Measurements from ENCODE around the gene SMARCC1. TPM values are rescaled to one million over a fixed set of nuclear protein-coding genes. Genes with fewer than 3 reads are reported as not detected.
A peak's percentile ranks its signal among the peaks of the same experiment; 100 is the strongest.
"Not testable (repeated sequence)": the region's sequence is repeated elsewhere in the genome, so short reads cannot be mapped to it uniquely, and the experiment has no call there.

Gene SMARCC1
- total RNA-seq, 2 donors from 2014 or later = 98.0 to 118 TPM

- no peaks in the 10 kb centered on the region for H3K27me3 Mint-ChIP-seq (ENCODE audit: low read depth)
- DNase-seq (no peak), ATAC-seq (replicated peaks in 1 of 2) (no peak)
- no peaks in the 10 kb centered on the region for H3K4me1 Mint-ChIP-seq (ENCODE audit: low read depth)
- H3K4me3 Mint-ChIP-seq = no peak overlapping the region
- peaks cover 9 to 12% of the 10 kb centered on the region in 2 donors for H3K36me3 Mint-ChIP-seq (ENCODE audit: insufficient read depth in 2 of 2)
- no peak overlapping the region for H3K27ac Mint-ChIP-seq
- peaks cover 0 to 1% of the 10 kb centered on the region in 2 donors for H3K9me3 Mint-ChIP-seq
These were observed 29.0 kb downstream of the SMARCC1 start for GRCh38 chr3:47752716-47753115.

GRCh38 chr3:47750811-47751354 lies 30.8 kb downstream of the SMARCC1 start:
- not testable (repeated sequence) for H3K4me3 Mint-ChIP-seq; H3K27me3 Mint-ChIP-seq (ENCODE audit: low read depth); ATAC-seq (replicated peaks in 1 of 2); DNase-seq; H3K27ac Mint-ChIP-seq; H3K9me3 Mint-ChIP-seq; H3K4me1 Mint-ChIP-seq (ENCODE audit: low read depth); H3K36me3 Mint-ChIP-seq (ENCODE audit: insufficient read depth in 2 of 2)

GRCh38 chr3:47747558-47747957 lies 34.1 kb downstream of the SMARCC1 start:
- H3K36me3 Mint-ChIP-seq (ENCODE audit: insufficient read depth in 2 of 2) = peaks cover 7 to 16% of the 10 kb centered on the region in 2 donors
- H3K4me1 Mint-ChIP-seq (ENCODE audit: low read depth) = peaks cover 5% of the 10 kb centered on the region
- DNase-seq (no peak), ATAC-seq (replicated peaks in 1 of 2) (no peak)
- H3K9me3 Mint-ChIP-seq = peaks cover 0 to 1% of the 10 kb centered on the region in 2 donors
- no peak overlapping the region for H3K4me3 Mint-ChIP-seq
- H3K27me3 Mint-ChIP-seq (ENCODE audit: low read depth) = no peaks in the 10 kb centered on the region
- no peak overlapping the region for H3K27ac Mint-ChIP-seq

- H3K9me3 Mint-ChIP-seq = peaks cover 0 to 1% of the 10 kb centered on the region in 2 donors
- H3K27me3 Mint-ChIP-seq (ENCODE audit: low read depth) = no peaks in the 10 kb centered on the region
- no peak overlapping the region for H3K27ac Mint-ChIP-seq
- H3K4me1 Mint-ChIP-seq (ENCODE audit: low read depth) = peaks cover 15% of the 10 kb centered on the region
- ATAC-seq (replicated peaks in 1 of 2) (no peak), DNase-seq (no peak)
- H3K36me3 Mint-ChIP-seq (ENCODE audit: insufficient read depth in 2 of 2) = peaks cover 7 to 22% of the 10 kb centered on the region in 2 donors
- no peak overlapping the region for H3K4me3 Mint-ChIP-seq
These were observed 35.4 kb downstream of the SMARCC1 start for GRCh38 chr3:47746264-47746663.

- peaks cover 21% of the 10 kb centered on the region for H3K4me1 Mint-ChIP-seq (ENCODE audit: low read depth)
- H3K36me3 Mint-ChIP-seq (ENCODE audit: insufficient read depth in 2 of 2) = peaks cover 4 to 22% of the 10 kb centered on the region in 2 donors
- H3K27ac Mint-ChIP-seq = no peak overlapping the region
- DNase-seq = no peak
- H3K9me3 Mint-ChIP-seq = no peaks in the 10 kb centered on the region
- H3K4me3 Mint-ChIP-seq = no peak overlapping the region
- no peak for ATAC-seq (replicated peaks in 1 of 2)
- no peaks in the 10 kb centered on the region for H3K27me3 Mint-ChIP-seq (ENCODE audit: low read depth)
These were observed 37.8 kb downstream of the SMARCC1 start for GRCh38 chr3:47743855-47744254.

GRCh38 chr3:47743352-47743751 lies 38.3 kb downstream of the SMARCC1 start:
- Mint-ChIP-seq H3K36me3 (ENCODE audit: insufficient read depth in 2 of 2) (peaks cover 4 to 22% of the 10 kb centered on the region in 2 donors), H3K4me1 (ENCODE audit: low read depth) (peaks cover 21% of the 10 kb centered on the region)
- H3K27ac Mint-ChIP-seq; DNase-seq; H3K9me3 Mint-ChIP-seq; ATAC-seq (replicated peaks in 1 of 2); H3K27me3 Mint-ChIP-seq (ENCODE audit: low read depth); H3K4me3 Mint-ChIP-seq: not testable (repeated sequence)

GRCh38 chr3:47741925-47742324 lies 39.8 kb downstream of the SMARCC1 start:
- H3K4me3 Mint-ChIP-seq = no peak overlapping the region
- DNase-seq = no peak
- no peaks in the 10 kb centered on the region for H3K9me3 Mint-ChIP-seq
- H3K27me3 Mint-ChIP-seq (ENCODE audit: low read depth) = no peaks in the 10 kb centered on the region
- ATAC-seq (replicated peaks in 1 of 2) = no peak
- peak overlapping the region; percentile 20 for H3K27ac Mint-ChIP-seq
- peaks cover 21% of the 10 kb centered on the region for H3K4me1 Mint-ChIP-seq (ENCODE audit: low read depth)
- peaks cover 4 to 24% of the 10 kb centered on the region in 2 donors for H3K36me3 Mint-ChIP-seq (ENCODE audit: insufficient read depth in 2 of 2)

- peak overlapping the region; percentile 76 for H3K27ac Mint-ChIP-seq
- H3K4me3 Mint-ChIP-seq = no peak overlapping the region
- H3K9me3 Mint-ChIP-seq = no peaks in the 10 kb centered on the region
- ATAC-seq (replicated peaks in 1 of 2) (no peak), DNase-seq (no peak)
- H3K36me3 Mint-ChIP-seq (ENCODE audit: insufficient read depth in 2 of 2) = peaks cover 9 to 34% of the 10 kb centered on the region in 2 donors
- no peaks in the 10 kb centered on the region for H3K27me3 Mint-ChIP-seq (ENCODE audit: low read depth)
- peaks cover 6% of the 10 kb centered on the region for H3K4me1 Mint-ChIP-seq (ENCODE audit: low read depth)
These were observed 49.5 kb downstream of the SMARCC1 start for GRCh38 chr3:47732143-47732542.

- H3K4me1 Mint-ChIP-seq (ENCODE audit: low read depth) = peaks cover 6% of the 10 kb centered on the region
- ATAC-seq (replicated peaks in 1 of 2) (no peak), DNase-seq (no peak)
- H3K36me3 Mint-ChIP-seq (ENCODE audit: insufficient read depth in 2 of 2) = peaks cover 9 to 37% of the 10 kb centered on the region in 2 donors
- no peak overlapping the region for H3K4me3 Mint-ChIP-seq
- H3K9me3 Mint-ChIP-seq = no peaks in the 10 kb centered on the region
- no peaks in the 10 kb centered on the region for H3K27me3 Mint-ChIP-seq (ENCODE audit: low read depth)
- H3K27ac Mint-ChIP-seq = no peak overlapping the region
These were observed 50.6 kb downstream of the SMARCC1 start for GRCh38 chr3:47731061-47731460.

GRCh38 chr3:47722859-47723258 lies 58.8 kb downstream of the SMARCC1 start:
- Mint-ChIP-seq H3K27me3 (ENCODE audit: low read depth) (no peaks in the 10 kb centered on the region), H3K27ac (no peak overlapping the region), H3K4me1 (ENCODE audit: low read depth) (peaks cover 7% of the 10 kb centered on the region), H3K36me3 (ENCODE audit: insufficient read depth in 2 of 2) (peaks cover 0 to 14% of the 10 kb centered on the region in 2 donors), H3K9me3 (no peaks in the 10 kb centered on the region), H3K4me3 (no peak overlapping the region)
- ATAC-seq (replicated peaks in 1 of 2) = no peak
- no peak for DNase-seq

- H3K4me3 Mint-ChIP-seq; H3K9me3 Mint-ChIP-seq; ATAC-seq (replicated peaks in 1 of 2); H3K4me1 Mint-ChIP-seq (ENCODE audit: low read depth); DNase-seq; H3K27ac Mint-ChIP-seq; H3K27me3 Mint-ChIP-seq (ENCODE audit: low read depth): not testable (repeated sequence)
- H3K36me3 Mint-ChIP-seq (ENCODE audit: insufficient read depth in 2 of 2) = peaks cover 2 to 25% of the 10 kb centered on the region in 2 donors
These were observed 64.2 kb downstream of the SMARCC1 start for GRCh38 chr3:47717448-47717847.

- ATAC-seq (replicated peaks in 1 of 2) = no peak
These were observed 65.0 kb downstream of the SMARCC1 start for GRCh38 chr3:47716656-47717055.

GRCh38 chr3:47715928-47716327 lies 65.8 kb downstream of the SMARCC1 start:
- Mint-ChIP-seq H3K4me1 (ENCODE audit: low read depth) (no peaks in the 10 kb centered on the region), H3K27ac (peak overlapping the region; percentile 26), H3K27me3 (ENCODE audit: low read depth) (no peaks in the 10 kb centered on the region), H3K36me3 (ENCODE audit: insufficient read depth in 2 of 2) (peaks cover 2 to 27% of the 10 kb centered on the region in 2 donors), H3K9me3 (no peaks in the 10 kb centered on the region), H3K4me3 (no peak overlapping the region)
- ATAC-seq (replicated peaks in 1 of 2) (no peak), DNase-seq (no peak)

More at GRCh38 chr3:47716656-47717055, 65.0 kb downstream of the SMARCC1 start:
- no peak for DNase-seq
- Mint-ChIP-seq H3K36me3 (ENCODE audit: insufficient read depth in 2 of 2) (peaks cover 2 to 26% of the 10 kb centered on the region in 2 donors), H3K27ac (peak overlapping the region; percentile 77), H3K27me3 (ENCODE audit: low read depth) (no peaks in the 10 kb centered on the region), H3K9me3 (no peaks in the 10 kb centered on the region), H3K4me3 (no peak overlapping the region), H3K4me1 (ENCODE audit: low read depth) (no peaks in the 10 kb centered on the region)

- H3K27ac Mint-ChIP-seq = no peak overlapping the region
- DNase-seq (no peak), ATAC-seq (replicated peaks in 1 of 2) (no peak)
- H3K4me3 Mint-ChIP-seq = no peak overlapping the region
- H3K36me3 Mint-ChIP-seq (ENCODE audit: insufficient read depth in 2 of 2) = peaks cover 4 to 34% of the 10 kb centered on the region in 2 donors
- no peaks in the 10 kb centered on the region for H3K27me3 Mint-ChIP-seq (ENCODE audit: low read depth)
- no peaks in the 10 kb centered on the region for H3K4me1 Mint-ChIP-seq (ENCODE audit: low read depth)
- H3K9me3 Mint-ChIP-seq = no peaks in the 10 kb centered on the region
These were observed 67.1 kb downstream of the SMARCC1 start for GRCh38 chr3:47714606-47715005.
